ENCODE results near the gene INSYN2B.

INSYN2B gene

GRCh38 chr5:169921949-169922348 lies 58.3 kb downstream of the INSYN2B start:
- CTCF ChIA-PET, result no interaction called here
- POLR2A ChIA-PET, result no interaction called here
- DNase-seq (ENCODE audit: extremely low spot score), result no peak
- TF ChIP-seq FOXK2 (IDR thresholded peaks at IDR 0.05) (no peak), ARNT (IDR thresholded peaks at IDR 0.05) (no peak), LEF1 (IDR thresholded peaks at IDR 0.05; ENCODE audit: borderline replicate concordance) (no peak), ELF4 (IDR thresholded peaks at IDR 0.05) (no peak), L3MBTL2 (conservative IDR thresholded peaks at IDR 0.05) (no peak), NFRKB (IDR thresholded peaks at IDR 0.05) (no peak), BHLHE40 (IDR thresholded peaks at IDR 0.05; ENCODE audit: borderline replicate concordance) (no peak), FOXA1 (IDR thresholded peaks at IDR 0.05) (no peak), CTBP1 (IDR thresholded peaks at IDR 0.05; ENCODE audit: borderline replicate concordance) (no peak), HDGF (IDR thresholded peaks at IDR 0.05; ENCODE audit: borderline replicate concordance) (no peak), PKNOX1 (IDR thresholded peaks at IDR 0.05) (no peak), TARDBP (IDR thresholded peaks at IDR 0.05) (no peak), SP1 (IDR thresholded peaks at IDR 0.05) (no peak), FOXM1 (IDR thresholded peaks at IDR 0.05; ENCODE audit: borderline replicate concordance) (no peak), SUZ12 (IDR thresholded peaks at IDR 0.05) (no peak), ZNF384 (IDR thresholded peaks at IDR 0.05) (no peak)

DNA sequence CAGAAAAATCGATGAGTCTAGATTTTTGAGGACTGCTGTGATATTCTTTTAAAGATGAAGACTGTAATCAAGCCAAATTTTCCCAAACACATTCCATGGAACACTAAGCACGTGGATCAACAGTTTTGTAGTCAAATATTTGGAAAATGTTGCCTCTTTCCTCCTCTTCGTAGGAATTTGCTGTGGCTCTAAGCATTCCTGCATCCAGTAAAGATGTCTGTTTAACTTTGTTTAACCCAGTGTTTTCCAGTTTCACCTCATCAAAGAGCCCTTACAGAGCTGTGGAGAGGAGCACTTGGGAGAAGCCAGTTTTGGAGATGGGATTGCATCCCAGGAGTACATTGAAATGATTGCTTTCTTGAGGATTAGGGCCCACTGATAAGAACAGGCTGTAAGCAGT lies 58.9 kb downstream of the INSYN2B start:
- DNase-seq (ENCODE audit: extremely low spot score), result no peak
- ChIA-PET CTCF (no interaction called here), POLR2A (no interaction called here)
- TF ChIP-seq TARDBP (IDR thresholded peaks at IDR 0.05) (no peak), BHLHE40 (IDR thresholded peaks at IDR 0.05; ENCODE audit: borderline replicate concordance) (no peak)

DNA sequence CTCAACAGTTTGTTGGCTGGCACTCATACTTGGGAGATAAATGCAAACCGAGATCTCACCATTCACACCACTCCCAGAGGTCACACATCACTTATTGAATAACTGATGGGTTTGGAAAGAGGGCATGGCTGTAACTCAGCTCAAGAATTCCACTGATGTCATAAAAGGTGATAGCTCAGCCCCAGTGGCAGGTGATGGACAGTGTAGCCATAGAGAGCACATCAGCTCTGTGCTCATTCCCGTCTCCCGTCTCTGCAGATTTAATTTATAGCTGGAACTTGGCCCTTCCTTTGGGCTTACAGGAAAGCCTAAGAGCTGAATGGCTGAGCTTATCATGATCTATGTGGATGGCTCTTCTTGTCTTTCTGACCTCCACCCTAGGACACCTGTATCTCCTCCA lies 59.8 kb downstream of the INSYN2B start:
- no peak for DNase-seq (ENCODE audit: extremely low spot score)
- ChIA-PET POLR2A (no interaction called here), CTCF (no interaction called here)
- TF ChIP-seq NFRKB (IDR thresholded peaks at IDR 0.05) (no peak), HDGF (IDR thresholded peaks at IDR 0.05; ENCODE audit: borderline replicate concordance) (no peak), FOXM1 (IDR thresholded peaks at IDR 0.05; ENCODE audit: borderline replicate concordance) (no peak), PKNOX1 (IDR thresholded peaks at IDR 0.05) (no peak), TARDBP (IDR thresholded peaks at IDR 0.05) (no peak), LEF1 (IDR thresholded peaks at IDR 0.05; ENCODE audit: borderline replicate concordance) (no peak), CTBP1 (IDR thresholded peaks at IDR 0.05; ENCODE audit: borderline replicate concordance) (no peak), BHLHE40 (IDR thresholded peaks at IDR 0.05; ENCODE audit: borderline replicate concordance) (no peak), L3MBTL2 (conservative IDR thresholded peaks at IDR 0.05) (no peak), ARNT (IDR thresholded peaks at IDR 0.05) (no peak), ELF4 (IDR thresholded peaks at IDR 0.05) (no peak), FOXK2 (IDR thresholded peaks at IDR 0.05) (no peak)

- ChIA-PET POLR2A (no interaction called here), CTCF (no interaction called here)
- no peak for TF ChIP-seq SP1 (IDR thresholded peaks at IDR 0.05)
- TF ChIP-seq CTBP1 (IDR thresholded peaks at IDR 0.05; ENCODE audit: borderline replicate concordance), result no peak
- no peak for TF ChIP-seq L3MBTL2 (conservative IDR thresholded peaks at IDR 0.05)
- no peak for TF ChIP-seq FOXM1 (IDR thresholded peaks at IDR 0.05; ENCODE audit: borderline replicate concordance)
- TF ChIP-seq FOXK2 (IDR thresholded peaks at IDR 0.05), result no peak
- no peak for TF ChIP-seq LEF1 (IDR thresholded peaks at IDR 0.05; ENCODE audit: borderline replicate concordance)
- no peak for TF ChIP-seq BHLHE40 (IDR thresholded peaks at IDR 0.05; ENCODE audit: borderline replicate concordance)
- no peak for TF ChIP-seq PKNOX1 (IDR thresholded peaks at IDR 0.05)
- TF ChIP-seq TARDBP (IDR thresholded peaks at IDR 0.05), result no peak
- no peak for TF ChIP-seq FOXA1 (IDR thresholded peaks at IDR 0.05)
- TF ChIP-seq HDGF (IDR thresholded peaks at IDR 0.05; ENCODE audit: borderline replicate concordance), result no peak
- no peak for DNase-seq (ENCODE audit: extremely low spot score)
Observed at GRCh38 chr5:169918228-169918627, 62.1 kb downstream of the INSYN2B start.

DNA sequence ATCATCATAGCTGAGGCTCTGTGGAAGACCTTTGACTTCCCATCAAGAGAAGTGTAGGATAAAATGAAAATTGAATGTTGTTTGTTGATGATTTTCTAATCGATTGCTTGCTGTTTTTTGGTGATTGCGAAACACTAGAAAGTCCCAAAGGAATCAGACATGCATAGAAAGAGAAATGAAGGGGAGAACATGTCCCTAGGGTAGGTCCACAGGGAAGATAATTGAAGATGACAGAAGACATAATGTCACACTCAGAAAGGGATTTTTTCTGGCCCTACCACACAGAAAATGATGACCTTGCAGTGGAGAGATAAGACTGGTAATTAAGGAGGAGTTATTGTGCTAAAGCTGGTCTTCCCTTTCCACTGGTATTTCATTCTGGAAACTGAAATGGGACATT lies 62.8 kb downstream of the INSYN2B start:
- no peak for TF ChIP-seq TARDBP (IDR thresholded peaks at IDR 0.05)
- TF ChIP-seq SUZ12 (IDR thresholded peaks at IDR 0.05), result no peak
- TF ChIP-seq FOXA1 (IDR thresholded peaks at IDR 0.05), result no peak
- TF ChIP-seq PKNOX1 (IDR thresholded peaks at IDR 0.05), result no peak
- no peak for TF ChIP-seq CTBP1 (IDR thresholded peaks at IDR 0.05; ENCODE audit: borderline replicate concordance)
- TF ChIP-seq NFRKB (IDR thresholded peaks at IDR 0.05), result no peak
- TF ChIP-seq HDGF (IDR thresholded peaks at IDR 0.05; ENCODE audit: borderline replicate concordance), result no peak
- TF ChIP-seq ZNF384 (IDR thresholded peaks at IDR 0.05), result no peak
- no peak for TF ChIP-seq LEF1 (IDR thresholded peaks at IDR 0.05; ENCODE audit: borderline replicate concordance)
- TF ChIP-seq ARNT (IDR thresholded peaks at IDR 0.05), result no peak
- no peak for TF ChIP-seq SP1 (IDR thresholded peaks at IDR 0.05)
- TF ChIP-seq FOXK2 (IDR thresholded peaks at IDR 0.05), result no peak
- no peak for TF ChIP-seq L3MBTL2 (conservative IDR thresholded peaks at IDR 0.05)
- no peak for TF ChIP-seq BHLHE40 (IDR thresholded peaks at IDR 0.05; ENCODE audit: borderline replicate concordance)
- no peak for TF ChIP-seq ELF4 (IDR thresholded peaks at IDR 0.05)
- TF ChIP-seq FOXM1 (IDR thresholded peaks at IDR 0.05; ENCODE audit: borderline replicate concordance), result no peak
- ChIA-PET CTCF (no interaction called here), POLR2A (no interaction called here)
- no peak for DNase-seq (ENCODE audit: extremely low spot score)

DNA sequence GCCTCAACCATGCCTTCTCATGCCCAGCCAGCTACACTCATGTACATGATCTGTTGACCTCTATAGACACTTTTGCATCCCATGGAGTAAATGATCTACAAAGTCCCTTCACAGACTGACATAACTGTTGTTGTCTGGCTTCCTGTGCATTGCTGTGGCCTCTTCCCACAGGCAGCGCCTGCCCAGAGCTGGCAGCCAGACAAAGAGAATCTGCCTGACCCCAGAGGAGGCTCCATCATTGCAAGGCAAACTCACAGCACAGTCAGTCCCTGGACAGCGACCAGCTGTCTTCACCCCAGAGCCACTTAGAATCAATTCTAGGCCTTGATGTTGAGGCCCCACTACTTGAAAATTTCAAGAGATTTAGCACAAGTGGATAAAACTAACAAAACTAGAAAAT lies 65.5 kb downstream of the INSYN2B start:
- ChIA-PET POLR2A (no interaction called here), CTCF (no interaction called here)
- DNase-seq (ENCODE audit: extremely low spot score), result no peak
- no peak for TF ChIP-seq PKNOX1 (IDR thresholded peaks at IDR 0.05)
- no peak for TF ChIP-seq FOXM1 (IDR thresholded peaks at IDR 0.05; ENCODE audit: borderline replicate concordance)
- no peak for TF ChIP-seq NFRKB (IDR thresholded peaks at IDR 0.05)
- TF ChIP-seq ARNT (IDR thresholded peaks at IDR 0.05), result no peak
